ENCODE measurements around the gene VPS45. TPM values are rescaled to one million over a fixed set of nuclear protein-coding genes. Genes with fewer than 3 reads are reported as not detected.
"Not testable (repeated sequence)": the region's sequence is repeated elsewhere in the genome, so short reads cannot be mapped to it uniquely, and the experiment has no call there.

The VPS45 gene
- total RNA-seq, 2 experiments from 2014 or later, result 36.1 to 40.0 TPM

DNA sequence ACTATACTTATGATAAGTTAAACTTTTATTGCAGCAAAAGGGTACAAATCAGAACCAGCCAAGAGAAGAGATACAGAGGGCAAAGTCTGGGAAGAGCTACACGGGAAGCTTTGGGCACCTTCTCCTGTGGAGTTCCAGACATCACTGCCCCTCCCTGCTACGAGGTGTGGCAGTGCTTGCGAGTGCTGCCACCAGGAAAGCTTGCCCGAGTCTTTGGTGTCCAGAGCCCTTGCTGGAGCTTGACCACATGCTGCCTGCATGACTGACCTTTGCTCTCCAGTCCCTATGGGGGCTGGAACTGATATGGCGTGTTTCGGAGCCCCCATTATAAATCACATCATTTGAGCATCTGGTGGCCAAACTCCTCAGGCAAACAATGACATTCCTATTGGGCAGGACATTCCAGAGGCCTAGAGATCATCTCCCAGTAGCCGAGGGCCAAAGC is 105.6 kb downstream of the VPS45 start:
- no peak for DNase-seq
- CTCF ChIA-PET, result interaction anchor here (3.7 kb wide), 1 partner anchor 14 kb away, joined by 23 read pairs; no protein-coding TSS in a partner anchor
- POLR2A ChIA-PET, result no interaction called here
- H3K4me3 Mint-ChIP-seq, result no peak overlapping the region
- ATAC-seq, result no peak
- H3K36me3 Mint-ChIP-seq (ENCODE audit: low read depth), result no peaks in the 10 kb centered on the region
- peaks cover 4% of the 10 kb centered on the region for H3K27me3 Mint-ChIP-seq (ENCODE audit: low read depth)
- H3K4me1 Mint-ChIP-seq (ENCODE audit: low read depth), result peaks cover 2% of the 10 kb centered on the region
- no peak overlapping the region for H3K27ac Mint-ChIP-seq
- no peaks in the 10 kb centered on the region for H3K9me3 Mint-ChIP-seq (ENCODE audit: insufficient read depth)

DNA sequence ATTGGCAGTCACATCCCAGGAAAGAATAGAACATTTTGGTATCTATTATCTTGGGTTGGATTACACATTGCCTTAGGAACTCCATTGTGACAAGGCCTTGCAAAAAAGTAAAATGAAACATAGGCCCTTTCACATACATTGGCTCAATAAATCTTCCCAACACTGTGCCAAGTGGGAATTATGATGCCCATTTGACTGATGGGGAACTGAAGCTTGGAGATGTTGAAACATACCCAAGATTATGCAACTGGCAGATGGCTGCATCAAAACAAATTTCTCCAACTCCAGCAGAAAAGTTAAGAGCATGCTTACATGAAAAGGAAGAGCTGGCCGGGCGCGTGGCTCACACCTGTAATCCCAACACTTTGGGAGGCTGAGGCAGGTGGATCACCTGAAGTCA is 109.0 kb downstream of the VPS45 start:
- H3K36me3 Mint-ChIP-seq (ENCODE audit: low read depth), result no peaks in the 10 kb centered on the region
- POLR2A ChIA-PET, result interaction anchor here (1.8 kb wide), 1 partner anchor 290 kb away, joined by 6 read pairs; a partner anchor contains a TSS

DNA sequence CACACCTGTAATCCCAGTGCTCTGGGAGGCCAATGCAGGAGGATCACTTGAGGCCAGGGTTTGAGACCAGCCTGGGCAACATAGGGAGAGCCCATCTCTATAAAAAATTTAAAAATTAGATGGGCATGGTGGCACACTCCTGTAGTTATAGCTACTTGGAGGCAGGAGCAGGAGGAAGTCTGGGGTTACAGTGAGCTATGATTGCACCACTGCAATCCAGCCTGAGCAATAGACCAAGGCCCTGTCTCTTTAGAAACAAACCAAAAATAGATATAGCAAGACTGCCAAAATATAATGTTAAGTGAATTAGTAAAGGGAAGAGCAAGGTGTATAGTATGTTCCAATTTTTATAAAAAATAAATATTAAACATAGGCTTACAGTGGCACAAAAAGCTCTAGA is 111.0 kb downstream of the VPS45 start:
- Mint-ChIP-seq H3K4me3 (no peak overlapping the region), H3K4me1 (ENCODE audit: low read depth) (peaks cover 6% of the 10 kb centered on the region), H3K27me3 (ENCODE audit: low read depth) (peaks cover 2% of the 10 kb centered on the region), H3K9me3 (ENCODE audit: insufficient read depth) (no peaks in the 10 kb centered on the region), H3K27ac (no peak overlapping the region), H3K36me3 (ENCODE audit: low read depth) (no peaks in the 10 kb centered on the region)
- POLR2A ChIA-PET, result interaction anchor here (1.8 kb wide), 1 partner anchor 291 kb away, joined by 6 read pairs; a partner anchor contains a TSS
- ATAC-seq, result no peak
- CTCF ChIA-PET, result interaction anchor here (1.2 to 2.9 kb wide), 6 partner anchors 8 to 290 kb away, joined by 3 to 18 read pairs (median 6); no protein-coding TSS in a partner anchor
- DNase-seq, result no peak

More for the DNA sequence above, 109.0 kb downstream of the VPS45 start:
- ATAC-seq (no peak), DNase-seq (no peak)
- Mint-ChIP-seq H3K4me1 (ENCODE audit: low read depth) (peaks cover 2% of the 10 kb centered on the region), H3K9me3 (ENCODE audit: insufficient read depth) (no peaks in the 10 kb centered on the region), H3K4me3 (no peak overlapping the region), H3K27me3 (ENCODE audit: low read depth) (peaks cover 2% of the 10 kb centered on the region), H3K27ac (no peak overlapping the region)
- CTCF ChIA-PET, result interaction anchor here (1.0 to 2.9 kb wide), 4 partner anchors 10 to 15 kb away, joined by 4 to 18 read pairs (median 8); no protein-coding TSS in a partner anchor

DNA sequence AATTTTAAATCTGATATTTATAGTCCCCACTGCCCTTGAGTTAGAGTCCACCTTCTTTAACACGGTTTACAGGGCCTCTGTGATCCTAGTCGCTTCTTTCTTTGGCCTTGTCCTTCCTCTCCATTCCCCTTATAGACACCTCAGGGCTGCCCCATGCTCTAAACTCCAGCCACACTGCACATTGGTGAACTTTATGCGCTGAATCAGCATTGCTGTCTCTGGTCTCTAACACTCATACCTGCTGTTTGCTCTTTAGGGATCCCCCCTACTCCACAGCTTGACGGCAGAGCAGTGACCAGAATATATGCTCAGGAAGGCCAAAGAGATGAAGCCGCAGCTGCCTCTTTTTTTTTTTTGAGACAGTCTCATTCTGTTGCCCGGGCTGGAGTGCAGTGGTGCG is 112.3 kb downstream of the VPS45 start:
- Mint-ChIP-seq H3K36me3 (ENCODE audit: low read depth) (no peaks in the 10 kb centered on the region), H3K9me3 (ENCODE audit: insufficient read depth) (no peaks in the 10 kb centered on the region), H3K27ac (no peak overlapping the region), H3K4me3 (no peak overlapping the region), H3K4me1 (ENCODE audit: low read depth) (peaks cover 6% of the 10 kb centered on the region), H3K27me3 (ENCODE audit: low read depth) (peaks cover 2% of the 10 kb centered on the region)
- ChIA-PET CTCF (interaction anchor here (1.5 kb wide), 1 partner anchor 291 kb away, joined by 3 read pairs; no protein-coding TSS in a partner anchor), POLR2A (no interaction called here)
- DNase-seq, result no peak
- ATAC-seq, result no peak

DNA sequence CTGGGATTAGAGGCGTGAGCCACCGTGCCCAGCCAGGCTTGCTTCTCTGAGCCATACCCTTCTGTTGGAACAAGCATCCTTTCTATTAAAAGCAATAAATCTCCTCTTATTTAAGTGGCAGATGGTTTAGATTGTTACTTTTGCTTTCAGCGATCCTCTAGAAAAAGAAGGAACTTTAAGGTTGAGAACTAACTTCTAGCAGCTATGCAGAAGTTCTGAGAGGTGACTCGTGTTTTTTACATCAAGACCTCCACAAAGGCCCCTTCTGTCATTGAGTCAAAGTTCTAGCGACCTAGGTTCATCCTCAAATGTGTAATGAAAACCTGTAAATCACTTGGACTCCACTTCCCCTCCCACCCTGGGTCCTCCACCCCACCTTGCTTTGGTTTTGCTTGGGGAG is 112.9 kb downstream of the VPS45 start:
- CTCF ChIA-PET, result no interaction called here

DNA sequence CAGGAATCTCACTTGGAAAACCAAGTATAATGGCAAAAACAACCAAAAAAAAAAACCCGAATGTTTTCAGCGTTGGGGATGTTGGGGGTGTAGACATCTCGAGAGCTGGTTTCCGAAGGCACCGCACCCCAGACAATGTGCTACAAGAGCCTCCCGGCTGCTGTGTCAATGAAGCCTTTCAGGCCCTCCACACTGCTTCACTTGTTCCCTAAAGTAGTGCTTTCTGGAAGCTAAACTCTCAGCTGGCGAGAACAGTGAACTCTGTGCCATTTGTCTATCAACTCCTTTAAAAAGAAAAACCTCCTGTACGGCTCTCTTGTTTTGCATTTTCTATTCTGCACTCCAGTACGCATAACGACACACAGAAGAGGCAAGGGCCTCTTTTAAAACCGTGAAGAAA is 114.7 kb downstream of the VPS45 start:
- ATAC-seq (no peak), DNase-seq (no peak)
- H3K4me1 Mint-ChIP-seq (ENCODE audit: low read depth), result peaks cover 13% of the 10 kb centered on the region
- CTCF ChIA-PET, result interaction anchor here (1.0 to 2.4 kb wide), 2 partner anchors 110 to 220 kb away, joined by 6 to 10 read pairs; no protein-coding TSS in a partner anchor
- H3K36me3 Mint-ChIP-seq (ENCODE audit: low read depth), result no peaks in the 10 kb centered on the region
- no peaks in the 10 kb centered on the region for H3K27me3 Mint-ChIP-seq (ENCODE audit: low read depth)
- H3K27ac Mint-ChIP-seq, result no peak overlapping the region
- H3K9me3 Mint-ChIP-seq (ENCODE audit: insufficient read depth), result no peaks in the 10 kb centered on the region
- no peak overlapping the region for H3K4me3 Mint-ChIP-seq
- POLR2A ChIA-PET, result no interaction called here

More for the DNA sequence above, 112.9 kb downstream of the VPS45 start:
- peaks cover 6% of the 10 kb centered on the region for H3K4me1 Mint-ChIP-seq (ENCODE audit: low read depth)
- POLR2A ChIA-PET, result no interaction called here
- DNase-seq (no peak), ATAC-seq (no peak)
- no peaks in the 10 kb centered on the region for H3K36me3 Mint-ChIP-seq (ENCODE audit: low read depth)
- no peak overlapping the region for H3K4me3 Mint-ChIP-seq
- no peaks in the 10 kb centered on the region for H3K9me3 Mint-ChIP-seq (ENCODE audit: insufficient read depth)
- no peak overlapping the region for H3K27ac Mint-ChIP-seq
- H3K27me3 Mint-ChIP-seq (ENCODE audit: low read depth), result peaks cover 2% of the 10 kb centered on the region

DNA sequence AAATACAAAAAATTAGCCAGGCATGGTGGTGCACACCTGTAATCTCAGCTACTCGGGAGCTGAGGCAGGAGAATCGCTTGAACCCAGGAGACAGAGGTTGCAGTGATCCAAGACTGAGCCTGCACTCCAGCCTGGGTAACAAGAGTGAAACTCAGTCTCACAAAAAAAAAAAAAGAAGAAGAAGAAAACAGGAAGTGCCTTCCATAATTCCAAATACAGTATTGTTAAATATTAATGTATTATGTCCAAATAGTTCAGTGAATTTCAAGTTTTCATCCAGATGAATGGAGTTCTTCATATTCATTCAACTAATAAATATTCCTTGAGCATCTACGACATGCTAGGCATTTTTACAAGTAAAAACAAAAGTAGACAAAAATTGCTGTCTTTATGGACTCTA is 115.5 kb downstream of the VPS45 start:
- Mint-ChIP-seq H3K27me3 (ENCODE audit: low read depth) (no peaks in the 10 kb centered on the region), H3K4me3 (no peak overlapping the region), H3K4me1 (ENCODE audit: low read depth) (peaks cover 21% of the 10 kb centered on the region), H3K27ac (no peak overlapping the region), H3K9me3 (ENCODE audit: insufficient read depth) (no peaks in the 10 kb centered on the region), H3K36me3 (ENCODE audit: low read depth) (no peaks in the 10 kb centered on the region)
- POLR2A ChIA-PET, result no interaction called here
- CTCF ChIA-PET, result interaction anchor here (2.4 kb wide), 1 partner anchor 221 kb away, joined by 10 read pairs; no protein-coding TSS in a partner anchor
- ATAC-seq (no peak), DNase-seq (no peak)

DNA sequence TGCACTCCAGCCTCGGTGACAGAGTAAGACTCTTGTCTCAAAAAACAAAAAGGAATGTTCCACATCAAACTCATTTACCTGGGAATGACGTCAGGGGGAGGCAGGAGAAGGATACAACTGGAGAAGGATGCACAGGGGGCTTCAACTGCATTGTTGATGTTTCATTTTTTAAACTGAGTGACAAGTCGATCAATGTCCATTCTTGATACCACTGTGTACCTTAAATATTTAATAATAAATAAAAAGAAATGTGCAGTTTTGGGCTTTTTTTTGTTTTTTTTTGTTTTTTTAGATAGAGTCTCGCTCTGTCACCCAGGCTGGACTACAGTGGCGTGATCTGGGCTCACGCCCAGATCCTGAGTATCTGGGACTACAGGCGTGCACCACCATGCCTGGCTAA is 117.9 kb downstream of the VPS45 start:
- no peak overlapping the region for H3K27ac Mint-ChIP-seq
- H3K36me3 Mint-ChIP-seq (ENCODE audit: low read depth), result no peaks in the 10 kb centered on the region
- H3K9me3 Mint-ChIP-seq (ENCODE audit: insufficient read depth), result no peaks in the 10 kb centered on the region
- H3K4me3 Mint-ChIP-seq, result no peak overlapping the region
- H3K4me1 Mint-ChIP-seq (ENCODE audit: low read depth), result peaks cover 21% of the 10 kb centered on the region
- H3K27me3 Mint-ChIP-seq (ENCODE audit: low read depth), result no peaks in the 10 kb centered on the region
- ATAC-seq (no peak), DNase-seq (no peak)
- POLR2A ChIA-PET, result interaction anchor here (0.6 kb wide), 1 partner anchor 305 kb away, joined by 5 read pairs; no protein-coding TSS in a partner anchor
- CTCF ChIA-PET, result interaction anchor here (1.0 to 5.0 kb wide), 7 partner anchors 14 to 297 kb away, joined by 3 to 101 read pairs (median 34); a partner anchor contains a TSS

DNA sequence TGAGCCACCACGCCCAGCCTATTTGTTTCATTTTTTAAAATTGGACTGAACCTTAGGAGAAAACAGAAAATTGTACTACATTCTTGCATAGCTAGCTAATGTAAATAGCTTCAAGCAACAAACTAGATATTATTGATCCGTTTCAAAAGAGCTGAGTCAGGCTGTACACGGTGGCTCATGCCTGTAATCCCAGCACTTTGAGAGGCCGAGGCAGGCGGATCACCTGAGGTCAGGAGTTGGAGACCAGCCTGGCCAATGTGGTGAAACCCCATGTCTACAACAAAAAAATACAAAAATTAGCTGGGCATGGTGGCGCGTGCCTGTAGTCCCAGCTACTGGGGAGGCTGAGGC is 118.8 kb downstream of the VPS45 start:
- not testable (repeated sequence) for H3K27me3 Mint-ChIP-seq (ENCODE audit: low read depth); ATAC-seq; DNase-seq; H3K9me3 Mint-ChIP-seq (ENCODE audit: insufficient read depth); H3K4me3 Mint-ChIP-seq; H3K27ac Mint-ChIP-seq; H3K36me3 Mint-ChIP-seq (ENCODE audit: low read depth)
- peaks cover 21% of the 10 kb centered on the region for H3K4me1 Mint-ChIP-seq (ENCODE audit: low read depth)
- ChIA-PET CTCF (interaction anchor here (0.7 to 5.0 kb wide), 40 partner anchors 9 to 302 kb away, joined by 3 to 101 read pairs (median 6); partner anchors contain the start of genes RPRD2 and VPS45), POLR2A (interaction anchor here (0.9 to 1.9 kb wide), 3 partner anchors 23 to 299 kb away, joined by 3 to 35 read pairs (median 5); a partner anchor contains a TSS)

DNA sequence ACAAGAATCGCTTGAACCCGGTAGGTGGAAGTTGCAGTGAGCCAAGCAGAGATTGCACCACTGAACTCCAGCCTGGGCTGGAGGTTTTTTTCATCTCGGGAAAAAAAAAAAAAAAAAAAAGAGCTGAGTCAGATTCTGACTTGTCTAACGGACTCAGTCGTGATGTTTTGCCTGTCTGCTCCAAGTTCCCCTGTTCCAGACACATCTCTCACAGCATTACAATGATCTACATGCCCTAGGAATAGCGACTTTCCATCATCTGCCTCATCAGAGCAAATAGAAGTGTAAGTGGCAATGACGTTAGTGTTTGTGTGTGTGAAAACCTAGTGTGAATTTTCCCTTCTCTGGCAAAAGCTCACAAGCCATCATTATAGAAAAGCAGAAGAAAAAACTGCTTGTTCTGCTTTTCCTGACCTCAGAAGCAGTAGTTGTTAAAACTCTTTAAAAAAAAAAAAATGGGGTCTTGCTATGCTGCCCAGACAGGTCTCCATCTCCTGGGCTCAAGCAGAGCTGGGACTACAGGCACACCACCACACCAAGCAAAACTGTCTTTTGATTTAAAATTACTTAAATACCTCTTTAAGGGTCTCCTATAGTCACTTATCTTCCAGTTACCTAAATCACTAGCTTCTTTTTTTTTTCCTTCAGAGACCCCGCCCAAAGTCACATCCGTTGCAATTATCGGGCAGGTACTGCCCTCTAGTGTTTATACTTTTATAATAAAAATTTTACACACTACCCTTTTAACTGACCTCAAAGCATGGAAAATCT is 119.4 kb downstream of the VPS45 start:
- peak overlapping the region; percentile 1 for H3K4me3 Mint-ChIP-seq
- no peaks in the 10 kb centered on the region for H3K9me3 Mint-ChIP-seq (ENCODE audit: insufficient read depth)
- H3K27ac Mint-ChIP-seq, result peak overlapping the region; percentile 68
- ATAC-seq, result peak; percentile 79
- ChIA-PET POLR2A (interaction anchor here (0.6 to 1.9 kb wide), 8 partner anchors 24 to 338 kb away, joined by 3 to 35 read pairs (median 3); a partner anchor contains a TSS), CTCF (interaction anchor here (0.6 to 5.0 kb wide), 60 partner anchors 9 to 302 kb away, joined by 3 to 101 read pairs (median 5); partner anchors contain the start of genes RPRD2 and VPS45)
- DNase-seq, result peak; percentile 44
- no peaks in the 10 kb centered on the region for H3K27me3 Mint-ChIP-seq (ENCODE audit: low read depth)
- no peaks in the 10 kb centered on the region for H3K36me3 Mint-ChIP-seq (ENCODE audit: low read depth)
- H3K4me1 Mint-ChIP-seq (ENCODE audit: low read depth), result peaks cover 15% of the 10 kb centered on the region

DNA sequence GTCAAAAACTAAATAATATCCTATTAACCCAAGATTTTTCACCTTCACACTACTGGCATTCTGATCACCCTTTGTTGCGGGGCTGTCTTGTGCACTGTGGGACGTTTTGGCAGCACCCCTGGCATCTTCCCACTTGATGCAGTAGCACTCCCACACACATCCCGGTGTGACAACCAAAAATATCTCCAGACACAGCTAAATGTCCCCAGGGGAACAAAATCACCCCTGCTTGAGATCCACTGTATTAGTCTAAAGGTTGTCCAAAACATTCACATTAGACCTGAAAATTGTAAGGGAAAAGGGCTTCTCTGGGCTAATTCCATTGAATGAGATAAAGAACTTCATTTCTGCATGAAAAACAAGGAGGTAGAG is 120.0 kb downstream of the VPS45 start:
- Mint-ChIP-seq H3K9me3 (ENCODE audit: insufficient read depth) (no peaks in the 10 kb centered on the region), H3K4me3 (no peak overlapping the region), H3K27ac (no peak overlapping the region), H3K27me3 (ENCODE audit: low read depth) (no peaks in the 10 kb centered on the region), H3K36me3 (ENCODE audit: low read depth) (no peaks in the 10 kb centered on the region), H3K4me1 (ENCODE audit: low read depth) (peaks cover 15% of the 10 kb centered on the region)
- ChIA-PET CTCF (interaction anchor here (0.6 to 5.0 kb wide), 46 partner anchors 8 to 299 kb away, joined by 3 to 101 read pairs (median 6); partner anchors contain the start of genes RPRD2 and VPS45), POLR2A (interaction anchor here (0.6 to 1.9 kb wide), 5 partner anchors 26 to 308 kb away, joined by 3 to 35 read pairs (median 3); a partner anchor contains a TSS)
- ATAC-seq, result peak; percentile 61
- DNase-seq, result no peak

DNA sequence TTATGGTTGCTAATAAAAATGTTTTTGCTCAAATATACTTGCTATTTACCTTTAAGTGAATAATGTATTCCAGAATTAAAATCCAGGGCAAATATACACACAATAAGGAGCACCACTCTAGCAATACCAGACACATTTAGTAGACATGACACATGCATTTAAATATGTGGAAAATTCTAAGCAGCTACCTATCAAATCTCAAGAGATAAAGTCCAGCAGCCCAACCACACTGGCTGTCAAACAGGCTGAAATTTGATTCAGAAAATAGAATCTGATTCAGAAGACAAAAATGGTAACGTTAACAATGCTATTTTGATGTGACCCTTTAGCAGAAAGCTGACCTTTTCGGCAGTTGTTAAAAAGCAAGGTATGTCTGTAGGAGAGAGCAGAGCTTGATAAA is 124.4 kb downstream of the VPS45 start:
- peaks cover 10% of the 10 kb centered on the region for H3K4me1 Mint-ChIP-seq (ENCODE audit: low read depth)
- peaks cover 6% of the 10 kb centered on the region for H3K27me3 Mint-ChIP-seq (ENCODE audit: low read depth)
- ATAC-seq (no peak), DNase-seq (no peak)
- H3K9me3 Mint-ChIP-seq (ENCODE audit: insufficient read depth), result no peaks in the 10 kb centered on the region
- POLR2A ChIA-PET, result no interaction called here
- no peaks in the 10 kb centered on the region for H3K36me3 Mint-ChIP-seq (ENCODE audit: low read depth)
- no peak overlapping the region for H3K27ac Mint-ChIP-seq
- CTCF ChIA-PET, result interaction anchor here (0.8 to 1.3 kb wide), 3 partner anchors 119 to 230 kb away, joined by 3 read pairs; no protein-coding TSS in a partner anchor
- no peak overlapping the region for H3K4me3 Mint-ChIP-seq
